IMR-90 (cell line): ENCODE measurements around the gene OSM. TPM values are rescaled to one million over a fixed set of nuclear protein-coding genes. Genes with fewer than 3 reads are reported as not detected.

Experiments
- ATAC-seq: fragments of 200-7000 bp; cut with Tn5 transposase; 2 replicates; pipeline ENCODE4 v1.9.1; 2020; ENCODE audit warnings: low read depth, mild to moderate bottlenecking, moderate library complexity
- BruUV-seq: library from RNA; stranded (reverse); fragments of 400-500 nt; replicated peaks from 2 replicates; lab custom pipeline; 2021; lab: Mats Ljungman, UMichigan
- CTCF ChIA-PET: fragments of 300-600 bp; formaldehyde crosslinking; extraction: SDS; loops from one replicate; lab custom pipeline; 2021; ENCODE audit warnings: antibody characterized with exemption; lab: Yijun Ruan, JAX
- POLR2A ChIA-PET: fragments of 300-600 bp; sonication (Branson Sonifier 250); formaldehyde crosslinking; loops from one replicate; lab custom pipeline; 2022; ENCODE audit warnings: antibody characterized with exemption; ENCODE audit not compliant: unreplicated experiment; lab: Charles Lee
- DNase-seq: peaks from one replicate; pipeline ENCODE4 v3.0.0; 2013
- H2AFZ ChIP-seq: replicated peaks from 2 replicates; pipeline ENCODE3; 2013; ENCODE audit warnings: low read length, mild to moderate bottlenecking; ENCODE audit not compliant: poor library complexity
- H2AK5ac ChIP-seq: 2 replicates; pipeline ENCODE4 v1.6.1; 2013; ENCODE audit warnings: low read depth, low read length, inconsistent platforms
- H2AK9ac ChIP-seq: replicated peaks from 2 replicates; pipeline ENCODE3; 2013; ENCODE audit warnings: mild to moderate bottlenecking, low read depth, low read length, moderate library complexity; ENCODE audit not compliant: poor library complexity
- H2BK120ac ChIP-seq: 2 replicates; pipeline ENCODE4 v1.6.1; 2013; ENCODE audit warnings: low read depth, low read length, inconsistent platforms
- H2BK15ac ChIP-seq: 3 replicates; pipeline ENCODE4 v1.6.1; 2013; ENCODE audit warnings: low read depth, low read length, inconsistent platforms
- H2BK20ac ChIP-seq: 2 replicates; pipeline ENCODE4 v1.6.1; 2013; ENCODE audit warnings: low read depth, mild to moderate bottlenecking, inconsistent platforms, low read length, moderate library complexity
- H2BK5ac ChIP-seq: 2 replicates; pipeline ENCODE4 v1.6.1; 2013; ENCODE audit warnings: mild to moderate bottlenecking, low read depth, low read length, inconsistent platforms; ENCODE audit not compliant: poor library complexity, severe bottlenecking
- H3K14ac ChIP-seq: replicated peaks from 2 replicates; pipeline ENCODE4 v1.6.1; 2013; ENCODE audit warnings: low read depth, low read length, inconsistent platforms
- H3K18ac ChIP-seq: 2 replicates; pipeline ENCODE4 v1.6.1; 2013; ENCODE audit warnings: low read depth, low read length, control low read depth
- H3K23ac ChIP-seq: 2 replicates; pipeline ENCODE4 v1.6.1; 2013; ENCODE audit warnings: low read depth, low read length, inconsistent platforms
- H3K27ac ChIP-seq: 2 replicates; pipeline ENCODE4 v1.5.1; 2013; ENCODE audit warnings: mild to moderate bottlenecking, control low read depth, low read length; ENCODE audit not compliant: insufficient read depth
- H3K27me3 ChIP-seq: 2 replicates; pipeline ENCODE4 v1.6.1; 2013; ENCODE audit warnings: low read length; ENCODE audit not compliant: control insufficient read depth, insufficient read depth
- H3K36me3 ChIP-seq: 2 replicates; pipeline ENCODE4 v1.6.1; 2013; ENCODE audit warnings: low read length, mixed read lengths; ENCODE audit not compliant: control insufficient read depth, insufficient read depth
- H3K4ac ChIP-seq: 2 replicates; pipeline ENCODE4 v1.6.1; 2013; ENCODE audit warnings: low read depth, low read length, inconsistent platforms
- H3K4me1 ChIP-seq: 2 replicates; pipeline ENCODE4 v1.6.1; 2013; ENCODE audit warnings: low read length, mixed read lengths; ENCODE audit not compliant: control insufficient read depth, insufficient read depth
- H3K4me2 ChIP-seq: 2 replicates; pipeline ENCODE4 v1.6.1; 2013; ENCODE audit warnings: low read depth, mild to moderate bottlenecking, control low read depth, low read length, moderate library complexity
- H3K4me3 ChIP-seq: 2 replicates; pipeline ENCODE4 v1.5.1; 2013; ENCODE audit warnings: low read depth, mild to moderate bottlenecking, control low read depth, low read length, moderate library complexity; ENCODE audit not compliant: insufficient read depth
- H3K56ac ChIP-seq: 2 replicates; pipeline ENCODE4 v1.6.1; 2013; ENCODE audit warnings: low read length, inconsistent platforms; ENCODE audit not compliant: insufficient read depth; ENCODE audit errors: extremely low read depth
- H3K79me1 ChIP-seq, 2 experiments: 2 replicates each; pipeline ENCODE4 v1.6.1; 2013; ENCODE audit warnings: low read length in 2 of 2, inconsistent platforms in 1 of 2, low read depth in 1 of 2
- H3K9ac ChIP-seq: 2 replicates; pipeline ENCODE4 v1.6.1; 2013; ENCODE audit warnings: low read depth, low read length, control low read depth
- H3K9me1 ChIP-seq: 2 replicates; pipeline ENCODE4 v1.6.1; 2013; ENCODE audit warnings: low read length, inconsistent platforms; ENCODE audit not compliant: insufficient read depth
- H3K9me3 ChIP-seq: 2 replicates; pipeline ENCODE4 v1.6.1; 2013; ENCODE audit warnings: low read length; ENCODE audit not compliant: control insufficient read depth, insufficient read depth
- H4K20me1 ChIP-seq: 2 replicates; pipeline ENCODE4 v1.6.1; 2013; ENCODE audit warnings: low read length, inconsistent platforms; ENCODE audit not compliant: insufficient read depth
- H4K5ac ChIP-seq: 2 replicates; pipeline ENCODE4 v1.6.1; 2013; ENCODE audit warnings: mild to moderate bottlenecking, low read depth, low read length, control low read depth
- H4K8ac ChIP-seq, 2 experiments: 2 replicates each; pipeline ENCODE4 v1.6.1; 2013; ENCODE audit warnings: low read depth in 2 of 2, low read length in 2 of 2, control low read depth in 1 of 2, inconsistent platforms in 1 of 2
- H4K91ac ChIP-seq: 2 replicates; pipeline ENCODE4 v1.6.1; 2013; ENCODE audit warnings: low read depth, low read length, inconsistent platforms; ENCODE audit not compliant: insufficient read depth
- BHLHE40 ChIP-seq: fragments of 150-350 bp; IDR thresholded peaks from 2 replicates; pipeline ENCODE4 v1.6.1; 2016; ENCODE audit warnings: mild to moderate bottlenecking, low read depth, low read length
- CEBPB ChIP-seq: IDR thresholded peaks from 2 replicates; pipeline ENCODE4 v1.6.1; 2012; ENCODE audit warnings: low read depth, low read length, improper control_type of control experiment
- CHD1 ChIP-seq: IDR thresholded peaks from 2 replicates; pipeline ENCODE4 v1.6.1; 2012; ENCODE audit warnings: low read depth, low read length, improper control_type of control experiment
- CTCF ChIP-seq: conservative IDR thresholded peaks from 2 replicates; pipeline ENCODE4 v1.5.1; 2012; ENCODE audit warnings: mild to moderate bottlenecking, low read depth, low read length, improper control_type of control experiment
- ELK1 ChIP-seq: fragments of 150-350 bp; IDR thresholded peaks from 2 replicates; pipeline ENCODE4 v1.6.1; 2016; ENCODE audit warnings: low read depth, mild to moderate bottlenecking, low read length, moderate library complexity, borderline replicate concordance
- FOS ChIP-seq: fragments of 150-350 bp; IDR thresholded peaks from 2 replicates; pipeline ENCODE4 v1.6.1; 2016; ENCODE audit warnings: low read depth, low read length
- MAFK ChIP-seq: IDR thresholded peaks from 2 replicates; pipeline ENCODE4 v1.6.1; 2012; ENCODE audit warnings: low read depth, low read length, improper control_type of control experiment
- MAZ ChIP-seq: IDR thresholded peaks from 2 replicates; pipeline ENCODE4 v1.6.1; 2012; ENCODE audit warnings: low read depth, mild to moderate bottlenecking, low read length, improper control_type of control experiment, moderate library complexity, borderline replicate concordance
- MXI1 ChIP-seq: IDR thresholded peaks from 2 replicates; pipeline ENCODE4 v1.6.1; 2012; ENCODE audit warnings: low read depth, mild to moderate bottlenecking, low read length, moderate library complexity, borderline replicate concordance
- NFE2L2 ChIP-seq: fragments of 150-350 bp; IDR thresholded peaks from 2 replicates; pipeline ENCODE4 v1.6.1; 2016; ENCODE audit warnings: low read depth, mild to moderate bottlenecking, low read length
- POLR2A ChIP-seq: IDR thresholded peaks from 2 replicates; pipeline ENCODE4 v1.6.1; 2012; ENCODE audit warnings: mild to moderate bottlenecking, low read depth, low read length
- RAD21 ChIP-seq: IDR thresholded peaks from 2 replicates; pipeline ENCODE4 v1.6.1; 2012; ENCODE audit warnings: low read length, improper control_type of control experiment
- RCOR1 ChIP-seq: IDR thresholded peaks from 2 replicates; pipeline ENCODE4 v1.6.1; 2012; ENCODE audit warnings: mild to moderate bottlenecking, low read length, improper control_type of control experiment; ENCODE audit not compliant: insufficient replicate concordance
- RFX5 ChIP-seq: IDR thresholded peaks from 2 replicates; pipeline ENCODE4 v1.8.0; 2012; ENCODE audit warnings: low read depth, mild to moderate bottlenecking, low read length, moderate library complexity
- SMC3 ChIP-seq: fragments of 150-350 bp; IDR thresholded peaks from 2 replicates; pipeline ENCODE4 v1.6.1; 2016; ENCODE audit warnings: low read depth, mild to moderate bottlenecking, antibody characterized with exemption, low read length, moderate library complexity
- USF2 ChIP-seq: fragments of 150-350 bp; IDR thresholded peaks from 2 replicates; pipeline ENCODE4 v1.6.1; 2017; ENCODE audit warnings: mild to moderate bottlenecking, antibody characterized with exemption, low read length, low read depth
- WGBS, 2 experiments: methylation state at CpG; one replicate each; pipeline versions ENCODE4 v1.1.5 to v1.1.7; 2013; ENCODE audit warnings: missing lambda C conversion rate in 2 of 2; ENCODE audit not compliant: insufficient read length in 1 of 2; ENCODE audit errors: extremely low coverage in 2 of 2; 5-methylcytosine and 5-hydroxymethylcytosine counted together
- dilution Hi-C: fragments of 300-500 bp; cut with HindIII; formaldehyde crosslinking; loops from one replicate; pipeline ENCODE4 v1.14.3; 2018; ENCODE audit warnings: low sequenced_read_pairs; ENCODE audit not compliant: unreplicated experiment
- in situ Hi-C: fragments of 300-500 bp; cut with MboI; formaldehyde crosslinking; loops from 3 replicates; pipeline ENCODE4 v1.14.3; 2019; ENCODE audit warnings: low sequenced_read_pairs, inconsistent platforms, mixed read lengths
- intact Hi-C: fragments of 100-400 bp; cut with micrococcal nuclease; formaldehyde crosslinking; loops from 2 replicates; pipeline ENCODE4 v1.10.0; 2022
- polyA plus RNA-seq, 3 experiments: library from polyadenylated mRNA; depleted of rRNA; stranded (reverse); fragments of >200 nt; gene quantifications; 2 replicates each; pipeline ENCODE4 v1.2.3, GENCODE V29; 2012; ENCODE audit warnings: low replicate concordance in 1 of 3
- total RNA-seq: library from RNA; depleted of rRNA; stranded (reverse); fragments of >200 nt; gene quantifications from 2 replicates; pipeline ENCODE4 v1.2.3, GENCODE V29; 2012

The OSM gene
- total and polyA plus RNA-seq, 2 of the 4 experiments (the other 2 are of a cell fraction) = not detected

DNA sequence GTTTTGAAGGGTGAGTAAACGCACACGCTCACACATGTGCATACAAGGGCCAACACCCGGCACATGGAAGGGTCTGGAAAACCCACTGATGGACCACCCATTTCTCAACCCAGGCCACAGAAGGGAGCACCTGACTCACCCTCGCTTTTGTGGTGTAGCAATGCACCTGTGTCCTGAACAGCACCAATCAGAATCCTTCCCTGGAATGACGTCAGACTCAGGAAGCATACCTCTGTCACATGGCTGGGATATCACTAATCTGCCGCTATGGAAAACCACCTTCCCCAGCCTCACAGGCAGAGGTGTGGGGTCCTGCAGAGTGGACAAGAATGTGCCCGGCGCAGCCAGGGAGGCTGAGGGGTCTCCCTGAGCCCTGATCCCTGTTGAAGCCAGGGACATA, 9.0 kb upstream of the OSM start:
- in situ Hi-C loops = no loop called here
- Histone ChIP-seq H2BK15ac (no peak overlapping the region), H2BK120ac (no peak overlapping the region), H3K4me1 (peaks cover 9% of the 10 kb centered on the region), H3K4me3 (no peak overlapping the region), H3K18ac (no peak overlapping the region), H3K4ac (no peak overlapping the region), H4K5ac (no peak overlapping the region), H3K36me3 (no peaks in the 10 kb centered on the region), H2BK20ac (no peak overlapping the region), H4K8ac (no peak overlapping the region), H2AK5ac (no peak overlapping the region; the same call in 1 of the 2 replicates), H3K9ac (no peak overlapping the region), H4K91ac (no peak overlapping the region), H3K14ac (no peak overlapping the region), H3K27me3 (no peaks in the 10 kb centered on the region), H3K4me2 (no peak overlapping the region), H3K9me1 (peaks cover 8% of the 10 kb centered on the region), H3K27ac (no peak overlapping the region), H2BK5ac (no peak overlapping the region), H3K79me1 (no peaks in the 10 kb centered on the region), H3K56ac (no peak overlapping the region), H4K20me1 (no peaks in the 10 kb centered on the region), H3K9me3 (no peaks in the 10 kb centered on the region), H3K23ac (no peak overlapping the region), H2AFZ (no peak overlapping the region), H2AK9ac (no peak overlapping the region)
- dilution Hi-C loops = no loop called here
- intact Hi-C loops = no loop called here
- ATAC-seq (no peak), DNase-seq (no peak)
- ChIA-PET POLR2A (no interaction called here), CTCF (no interaction called here)
- BruUV-seq = no TSS peak
- TF ChIP-seq MAZ (no peak), MAFK (no peak), NFE2L2 (no peak), RFX5 (no peak), ELK1 (no peak), FOS (no peak), CHD1 (no peak), USF2 (no peak), RCOR1 (no peak), RAD21 (no peak), CEBPB (no peak), MXI1 (no peak), SMC3 (no peak), POLR2A (no peak), BHLHE40 (no peak), CTCF (no peak)
- WGBS, 2 experiments = 68% methylated on average over 6 of the region's 8 CpGs; no CpG with 5 or more reads in 1 of the 2 experiments
